BLaER1 treated with 17β-estradiol and CSF1 and Interleukin-3, amounts not matched to agents 10 nM and 100 nM (cell line): ENCODE measurements around the gene LIG1.

Source experiments
- H3K27ac ChIP-seq, 11 experiments: shearing (Covaris generic); formaldehyde crosslinking; 2 replicates each; pipeline ENCODE4 v1.8.1; 2022
- H3K27me3 ChIP-seq, 11 experiments: shearing (Covaris generic); formaldehyde crosslinking; 2 replicates each; pipeline ENCODE4 v1.8.1; 2022
- H3K36me3 ChIP-seq, 11 experiments: shearing (Covaris generic); formaldehyde crosslinking; 2 replicates each; pipeline ENCODE4 v1.8.1; 2022
- H3K4me1 ChIP-seq, 10 experiments: shearing (Covaris generic); formaldehyde crosslinking; 2 replicates each; pipeline ENCODE4 v1.8.1; 2022
- H3K4me2 ChIP-seq, 11 experiments: shearing (Covaris generic); formaldehyde crosslinking; 2 replicates each; pipeline ENCODE4 v1.8.1; 2022
- H3K4me3 ChIP-seq, 10 experiments: shearing (Covaris generic); formaldehyde crosslinking; 2 replicates each; pipeline ENCODE4 v1.8.1; 2022
- H3K9ac ChIP-seq, 11 experiments: shearing (Covaris generic); formaldehyde crosslinking; 2 replicates each; pipeline ENCODE4 v1.8.1; 2022
- H3K9me3 ChIP-seq, 11 experiments: shearing (Covaris generic); formaldehyde crosslinking; replicated peaks in 1 of 11; 2 replicates each; pipeline ENCODE4 v1.8.1; 2022
- H4K20me1 ChIP-seq, 11 experiments: shearing (Covaris generic); formaldehyde crosslinking; 2 replicates each; pipeline ENCODE4 v1.8.1; 2022
- Cebpa-rat ChIP-seq, 11 experiments: shearing (Covaris generic); IDR thresholded peaks; 2 replicates each; pipeline ENCODE4 v1.8.1; 2022

LIG1 gene

DNA sequence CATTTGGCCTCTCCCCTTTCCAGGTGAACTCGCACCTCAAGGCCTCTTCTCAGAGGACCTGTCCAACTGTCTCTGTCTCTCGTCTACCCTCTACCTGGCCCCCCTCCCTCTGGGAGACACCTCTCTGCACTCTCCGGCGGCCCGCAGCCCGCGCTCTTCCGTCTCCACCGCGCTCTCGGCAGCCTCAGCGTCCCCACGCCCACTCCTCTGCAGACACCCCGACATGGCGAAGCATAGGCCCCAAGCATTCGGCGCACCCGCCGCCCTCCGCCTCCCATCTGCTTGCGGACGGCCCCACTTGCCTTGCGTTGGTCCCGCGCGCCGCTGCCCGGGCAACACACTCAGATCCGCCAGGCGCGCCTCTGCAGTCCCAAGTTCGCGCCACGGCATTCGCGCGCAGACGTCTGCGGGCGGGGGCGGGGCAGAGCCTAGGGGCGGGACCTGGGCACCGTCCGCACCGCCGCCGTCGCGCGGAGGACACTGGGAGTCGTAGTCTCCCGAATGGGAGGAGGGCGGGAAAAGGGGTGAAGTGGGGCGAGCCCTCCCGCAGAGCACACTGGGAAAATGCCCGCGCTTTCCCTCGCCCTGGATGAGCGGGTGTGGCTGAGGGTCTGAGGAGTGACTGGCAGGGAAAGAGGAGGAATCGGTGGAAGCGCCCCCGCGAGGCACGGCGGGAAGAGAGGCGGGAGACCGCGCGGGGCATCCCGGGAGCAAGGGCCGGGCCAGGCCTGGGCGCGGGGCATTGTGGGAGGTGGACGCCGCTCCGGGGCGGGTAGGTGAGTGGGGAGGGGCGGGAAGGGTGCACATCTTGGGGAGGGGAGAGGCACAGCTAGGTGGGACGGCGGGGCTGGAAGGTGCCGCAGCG, at the start of gene LIG1, which contains the start of gene ZSWIM9:
TSS of gene LIG1 (minus strand) at position 406 of the 865 bp plus-strand sequence. CDS start 4,778 bp downstream, outside the sequence.
TSS of gene ZSWIM9 (plus strand) at position 742 of the 865 bp plus-strand sequence. CDS start 1,123 bp downstream, outside the sequence.
- Histone ChIP-seq H3K9me3 (no peaks in the 10 kb centered on the region), H3K27me3 (no peaks in the 10 kb centered on the region), H4K20me1 (peaks cover 0 to 16% (median 0%) of the 10 kb centered on the region in 11 experiments; a peak in 6 of 22 replicates), H3K4me1 (peaks cover 51 to 56% (median 53%) of the 10 kb centered on the region in 10 experiments), H3K36me3 (peaks cover 25 to 34% (median 29%) of the 10 kb centered on the region in 11 experiments), H3K27ac (peak within 1 kb of the TSS; percentile 88 to 96 (median 93)), H3K9ac (peak within 1 kb of the TSS; percentile 86 to 96 (median 92)), H3K4me2 (peak within 1 kb of the TSS; percentile 94 to 100 (median 98)), H3K4me3 (peak within 1 kb of the TSS; percentile 77 to 97 (median 89))
- TF ChIP-seq Cebpa-rat (IDR thresholded peaks at IDR 0.05): no peak

DNA sequence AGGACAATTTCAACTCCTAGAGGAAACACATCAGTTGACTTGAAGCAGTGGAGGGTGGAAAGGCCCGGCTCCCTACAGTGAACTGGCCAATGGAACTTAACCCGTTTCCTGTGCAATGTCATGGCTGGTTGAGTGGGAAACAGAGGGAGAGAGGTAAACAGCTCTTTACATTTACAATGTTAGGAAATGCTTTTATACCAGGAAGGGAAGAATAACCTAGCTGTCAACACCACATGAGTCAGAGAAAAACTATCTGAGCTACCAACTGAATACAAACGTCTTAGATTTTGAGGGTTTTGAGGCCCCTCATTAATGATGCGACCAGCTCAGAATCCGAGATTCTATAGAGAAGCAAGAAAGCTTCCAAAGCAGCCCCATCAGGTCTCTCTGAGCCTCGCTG, 48.9 kb upstream of the LIG1 start:
- Histone ChIP-seq H3K36me3 (peaks cover 80 to 100% (median 98%) of the 10 kb centered on the region in 11 experiments), H3K27me3 (no peaks in the 10 kb centered on the region), H4K20me1 (no peaks in the 10 kb centered on the region), H3K9ac (no peak overlapping the region), H3K9me3 (no peaks in the 10 kb centered on the region), H3K4me2 (peak overlapping the region in 3 of 11 experiments; percentile 13 to 18 (median 14); a peak in 3 of 22 replicates), H3K4me1 (peaks cover 0 to 22% (median 14%) of the 10 kb centered on the region in 10 experiments; a peak in 11 of 20 replicates), H3K4me3 (no peak overlapping the region), H3K27ac (no peak overlapping the region)
- TF ChIP-seq Cebpa-rat (IDR thresholded peaks at IDR 0.05): no peak

DNA sequence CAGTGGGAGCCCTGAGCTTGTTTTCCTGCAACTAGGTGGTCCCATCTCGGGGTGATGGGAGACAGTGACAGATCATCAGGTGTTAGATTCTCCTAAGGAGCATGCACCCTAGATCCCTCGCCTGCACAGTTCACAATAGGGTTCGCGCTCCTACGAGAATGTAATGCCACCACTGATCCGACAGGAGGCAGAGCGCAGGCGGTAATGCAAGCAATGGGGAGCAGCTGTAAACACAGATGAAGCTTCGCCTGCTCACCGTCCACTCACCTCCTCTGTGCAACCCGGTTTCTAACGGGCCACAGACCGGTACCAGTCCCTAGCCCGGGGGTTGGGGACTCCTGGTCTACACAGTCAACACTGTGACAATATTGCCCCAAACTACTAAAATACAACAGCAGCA, 46.8 kb upstream of the LIG1 start:
- Histone ChIP-seq H3K36me3 (peaks cover 89 to 100% (median 98%) of the 10 kb centered on the region in 11 experiments), H3K27ac (no peak overlapping the region), H4K20me1 (peaks cover 0 to 10% (median 0%) of the 10 kb centered on the region in 11 experiments; a peak in 3 of 22 replicates), H3K4me3 (no peak overlapping the region), H3K4me2 (no peak overlapping the region), H3K9ac (no peak overlapping the region), H3K27me3 (no peaks in the 10 kb centered on the region), H3K4me1 (peaks cover 0 to 22% (median 12%) of the 10 kb centered on the region in 10 experiments; a peak in 10 of 20 replicates), H3K9me3 (no peaks in the 10 kb centered on the region)
- no peak for TF ChIP-seq Cebpa-rat (IDR thresholded peaks at IDR 0.05)

DNA sequence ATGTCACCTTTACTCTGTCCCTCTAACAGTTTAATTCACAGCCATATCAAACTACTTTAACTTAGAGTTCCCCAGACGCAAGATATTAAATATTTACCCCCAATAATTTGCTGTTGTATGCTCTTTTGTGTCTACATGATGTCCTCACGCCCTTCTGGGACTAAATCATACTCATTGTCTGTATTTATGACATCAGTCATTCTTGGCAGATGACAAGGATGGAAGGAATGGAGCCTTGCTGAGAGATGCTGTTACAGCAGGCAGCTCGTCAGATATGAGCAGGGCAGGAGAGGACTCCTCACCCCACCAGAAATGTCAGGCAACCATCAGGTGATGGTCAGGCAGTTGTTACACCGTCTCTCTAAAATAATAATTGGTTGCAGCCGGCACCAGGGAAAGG, 43.8 kb upstream of the LIG1 start:
- Histone ChIP-seq H3K27me3 (no peaks in the 10 kb centered on the region), H3K27ac (no peak overlapping the region), H3K9me3 (no peaks in the 10 kb centered on the region), H4K20me1 (peaks cover 0 to 10% (median 0%) of the 10 kb centered on the region in 11 experiments; a peak in 5 of 22 replicates), H3K4me3 (no peak overlapping the region), H3K9ac (no peak overlapping the region), H3K4me1 (peaks cover 0 to 2% (median 0%) of the 10 kb centered on the region in 10 experiments; a peak in 6 of 20 replicates), H3K4me2 (no peak overlapping the region), H3K36me3 (peaks cover 71 to 98% (median 84%) of the 10 kb centered on the region in 11 experiments)
- TF ChIP-seq Cebpa-rat (IDR thresholded peaks at IDR 0.05): no peak

DNA sequence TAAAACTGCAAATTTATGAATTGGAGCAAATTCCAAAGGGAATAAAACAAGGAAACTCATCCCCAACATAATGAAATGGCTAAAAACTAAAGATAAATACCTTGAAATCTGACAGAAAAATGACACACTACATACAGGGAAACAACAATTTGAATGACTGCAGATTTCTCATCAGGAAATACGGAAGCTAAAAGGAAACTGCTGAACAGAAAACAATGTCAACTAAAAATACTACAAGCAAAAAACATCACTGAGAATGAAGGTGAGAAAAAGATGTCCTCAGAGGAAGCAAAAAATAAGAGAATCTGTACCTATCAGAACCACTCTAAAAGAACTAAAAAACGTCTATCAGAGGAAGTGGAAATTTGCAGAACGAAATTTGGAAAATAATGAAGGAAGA, 39.9 kb upstream of the LIG1 start:
- no peaks in the 10 kb centered on the region for H3K9me3 ChIP-seq
- no peaks in the 10 kb centered on the region for H3K27me3 ChIP-seq
- no peak overlapping the region for H3K4me2 ChIP-seq
- no peak for TF ChIP-seq Cebpa-rat (IDR thresholded peaks at IDR 0.05)
- peaks cover 0 to 10% (median 0%) of the 10 kb centered on the region in 11 experiments; a peak in 5 of 22 replicates for H4K20me1 ChIP-seq
- peaks cover 2 to 27% (median 13%) of the 10 kb centered on the region in 10 experiments for H3K4me1 ChIP-seq
- H3K27ac ChIP-seq: no peak overlapping the region
- H3K36me3 ChIP-seq: peaks cover 45 to 80% (median 56%) of the 10 kb centered on the region in 11 experiments
- H3K4me3 ChIP-seq: no peak overlapping the region
- H3K9ac ChIP-seq: no peak overlapping the region

DNA sequence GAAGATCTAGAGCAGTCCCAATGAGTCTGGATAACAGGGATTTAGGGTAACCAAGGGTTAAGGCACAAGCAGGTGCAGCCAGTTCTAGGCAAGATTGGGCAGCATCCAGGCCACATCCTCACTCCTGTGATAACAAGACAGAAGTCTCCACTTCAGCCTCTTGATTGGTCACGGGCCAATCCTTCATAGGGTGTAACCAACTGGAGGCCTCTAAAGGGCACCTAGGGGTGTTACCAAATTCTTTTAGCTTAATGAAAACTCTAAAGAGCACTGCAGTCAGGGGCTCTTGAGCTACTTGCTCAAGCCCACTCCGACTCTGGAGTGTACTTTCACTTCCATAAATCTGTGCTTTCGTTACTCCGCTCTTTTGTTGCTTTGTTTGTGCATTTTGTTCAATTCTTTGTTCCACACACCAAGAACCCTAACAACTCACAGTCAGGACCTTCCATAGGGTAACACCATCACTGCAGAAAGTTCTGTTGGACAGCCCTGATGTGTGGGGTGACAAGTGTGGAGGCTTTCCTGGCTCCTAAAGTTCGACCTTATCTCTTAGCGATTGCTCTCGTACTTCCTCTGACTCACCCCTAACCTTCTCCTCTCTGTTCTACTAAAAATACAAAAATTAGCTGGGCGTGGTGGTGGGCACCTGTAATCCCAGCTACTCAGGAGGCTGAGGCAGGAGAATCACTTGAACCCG, 36.4 kb upstream of the LIG1 start:
- peaks cover 19 to 40% (median 26%) of the 10 kb centered on the region in 10 experiments for H3K4me1 ChIP-seq
- H3K36me3 ChIP-seq: peaks cover 12 to 46% (median 21%) of the 10 kb centered on the region in 11 experiments
- H3K9me3 ChIP-seq: no peaks in the 10 kb centered on the region
- peaks cover 0 to 7% (median 0%) of the 10 kb centered on the region in 11 experiments; a peak in 4 of 22 replicates for H4K20me1 ChIP-seq
- H3K4me2 ChIP-seq: peak overlapping the region in 3 of 11 experiments; percentile 3 to 27 (median 21); a peak in 3 of 22 replicates
- H3K27ac ChIP-seq: 0 out of 22 replicates have a peak overlapping the region, but pooled peaks of 1 of the 11 experiments have one; percentile 26
- no peak overlapping the region for H3K4me3 ChIP-seq
- peak overlapping the region in 1 of 11 experiments; percentile 19; a peak in 1 of 22 replicates for H3K9ac ChIP-seq
- no peak for TF ChIP-seq Cebpa-rat (IDR thresholded peaks at IDR 0.05)
- no peaks in the 10 kb centered on the region for H3K27me3 ChIP-seq

DNA sequence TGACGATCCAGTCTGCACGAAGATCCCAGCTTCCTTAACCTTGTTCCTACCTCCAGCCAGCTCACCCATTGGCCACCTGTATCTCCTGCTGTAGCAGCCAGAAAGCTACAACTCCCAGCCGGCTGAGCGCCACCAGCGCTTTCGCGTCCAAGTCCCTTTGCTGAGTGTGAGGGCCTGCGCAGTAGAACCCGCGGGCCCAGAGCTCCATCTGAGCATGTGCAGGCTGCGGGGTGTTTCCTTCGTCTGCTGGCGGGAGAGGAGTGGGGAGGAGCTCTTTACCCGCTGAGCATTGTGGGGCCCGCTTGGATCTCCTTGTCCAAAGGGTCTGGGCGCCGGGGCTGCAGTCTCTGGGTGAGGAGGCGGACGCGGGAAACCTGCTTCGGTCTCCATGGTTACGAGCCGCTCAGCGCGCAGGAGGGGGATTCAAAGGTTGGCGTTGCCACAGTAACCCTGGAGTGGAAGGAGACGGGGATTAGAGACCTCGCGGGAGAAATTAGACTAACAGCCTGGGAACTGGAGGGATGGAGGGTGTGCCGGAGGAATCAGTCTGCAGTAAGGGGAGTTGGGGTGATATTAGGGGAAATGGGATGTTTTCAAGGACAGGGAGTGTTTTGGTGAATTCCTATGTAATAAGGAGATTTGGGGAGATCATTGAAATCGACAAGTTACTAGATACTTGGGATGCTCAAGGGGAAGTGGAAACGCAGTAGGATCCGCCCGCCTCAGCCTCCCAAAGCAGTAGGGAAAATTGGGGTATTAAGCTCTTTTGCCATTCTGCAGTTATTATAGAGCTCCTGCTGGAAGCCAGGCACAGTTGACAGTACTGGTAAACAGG, 33.9 kb upstream of the LIG1 start:
- Histone ChIP-seq H3K27ac (peak overlapping the region; percentile 48 to 74 (median 64); a peak in 20 of 22 replicates), H3K9me3 (no peaks in the 10 kb centered on the region), H4K20me1 (no peaks in the 10 kb centered on the region; a peak in 1 of 22 replicates), H3K36me3 (peaks cover 0 to 30% (median 10%) of the 10 kb centered on the region in 11 experiments; a peak in 13 of 22 replicates), H3K4me2 (peak overlapping the region; percentile 77 to 98 (median 90)), H3K9ac (peak overlapping the region; percentile 67 to 84 (median 81)), H3K4me3 (peak overlapping the region; percentile 66 to 81 (median 72)), H3K4me1 (peaks cover 19 to 40% (median 26%) of the 10 kb centered on the region in 10 experiments), H3K27me3 (no peaks in the 10 kb centered on the region)
- no peak for TF ChIP-seq Cebpa-rat (IDR thresholded peaks at IDR 0.05)
